Measurements from ENCODE around the gene ABI3BP. TPM values are rescaled to one million over a fixed set of nuclear protein-coding genes. Genes with fewer than 3 reads are reported as not detected.

The ABI3BP gene
- total RNA-seq, 1 experiment from 2014 or later = 0.63 TPM

DNA sequence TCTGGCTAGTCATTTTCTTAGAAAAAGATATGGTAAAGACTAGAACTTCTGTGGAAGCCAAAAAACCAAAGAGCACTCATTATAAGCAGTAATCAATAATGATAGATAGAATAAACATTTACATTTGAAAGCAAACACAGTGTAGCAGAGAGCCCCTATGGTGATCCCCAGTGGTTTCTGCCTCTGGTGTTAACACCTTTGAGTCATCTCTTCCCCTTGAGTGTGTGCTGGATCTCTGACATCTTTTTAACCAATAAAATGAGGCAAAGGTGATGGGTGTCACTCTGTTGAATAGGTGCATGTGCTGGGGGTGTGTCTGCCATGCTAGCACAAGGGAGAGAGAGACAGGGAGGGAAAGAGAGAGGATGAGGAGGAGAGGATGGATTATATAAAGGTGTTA, 162.3 kb downstream of the ABI3BP start:
- no peaks in the 10 kb centered on the region for H3K4me1 ChIP-seq
- H3K36me3 ChIP-seq = no peaks in the 10 kb centered on the region
- no peaks in the 10 kb centered on the region for H3K9me3 ChIP-seq (replicated peaks)
- H3K4me3 ChIP-seq = no peak overlapping the region
- H3K27ac ChIP-seq = no peak overlapping the region
- no peak for DNase-seq
- H3K27me3 ChIP-seq = no peaks in the 10 kb centered on the region

DNA sequence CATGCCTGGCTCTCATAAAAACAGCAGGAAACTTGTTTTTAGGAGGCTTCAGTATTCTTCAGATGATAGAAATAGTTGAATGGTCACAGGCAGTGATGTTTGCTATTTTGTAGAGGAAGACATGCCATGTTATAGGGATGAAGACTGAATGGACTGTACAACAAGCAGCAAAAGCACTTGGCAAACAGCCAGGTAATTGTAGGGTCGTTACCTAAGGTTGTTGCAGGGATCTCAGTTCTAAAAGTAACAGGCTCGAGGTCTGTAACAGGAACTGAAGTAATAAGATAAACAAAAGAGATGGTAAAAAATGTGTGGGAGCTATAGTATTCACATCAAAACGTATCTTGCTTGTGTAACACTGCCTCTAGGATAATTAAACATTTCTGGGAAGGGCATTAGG, 167.6 kb downstream of the ABI3BP start:
- H3K27ac ChIP-seq = no peak overlapping the region
- H3K4me3 ChIP-seq = no peak overlapping the region
- no peaks in the 10 kb centered on the region for H3K4me1 ChIP-seq
- 0 out of 2 replicates have a peak, but pooled peaks cover 5% of the 10 kb centered on the region for H3K9me3 ChIP-seq (replicated peaks)
- peak; percentile 9 to 31 for DNase-seq
- H3K27me3 ChIP-seq = no peaks in the 10 kb centered on the region
- no peaks in the 10 kb centered on the region for H3K36me3 ChIP-seq

DNA sequence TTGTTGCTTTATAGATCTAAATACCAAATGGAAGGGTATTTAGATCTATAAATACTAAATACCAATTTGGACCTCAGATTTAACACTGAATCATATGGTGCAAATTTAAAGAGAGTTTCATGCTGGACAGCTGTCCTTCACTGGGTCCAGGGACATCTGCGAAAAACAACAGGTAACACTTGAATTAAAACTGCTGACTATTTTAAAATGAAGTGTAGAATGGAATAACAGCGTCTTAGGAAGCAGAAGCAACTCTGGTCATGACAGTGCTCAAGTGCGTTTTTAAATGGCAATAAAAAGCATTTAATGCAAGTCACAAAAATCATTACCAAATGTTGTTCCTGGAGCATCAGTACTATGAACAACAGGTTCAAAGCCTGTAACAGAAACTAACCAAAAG, 177.6 kb downstream of the ABI3BP start:
- Histone ChIP-seq H3K4me3 (no peak overlapping the region), H3K27ac (no peak overlapping the region), H3K4me1 (no peaks in the 10 kb centered on the region), H3K36me3 (no peaks in the 10 kb centered on the region), H3K9me3 (replicated peaks) (no peaks in the 10 kb centered on the region), H3K27me3 (no peaks in the 10 kb centered on the region)
- no peak for DNase-seq

- H3K9me3 ChIP-seq (replicated peaks) = no peaks in the 10 kb centered on the region
- H3K27me3 ChIP-seq = no peaks in the 10 kb centered on the region
- H3K27ac ChIP-seq = no peak overlapping the region
- no peaks in the 10 kb centered on the region for H3K4me1 ChIP-seq
- H3K36me3 ChIP-seq = no peaks in the 10 kb centered on the region
- no peak for DNase-seq
- no peak overlapping the region for H3K4me3 ChIP-seq
Observed at GRCh38 chr3:100813828-100814227, 179.4 kb downstream of the ABI3BP start.

DNA sequence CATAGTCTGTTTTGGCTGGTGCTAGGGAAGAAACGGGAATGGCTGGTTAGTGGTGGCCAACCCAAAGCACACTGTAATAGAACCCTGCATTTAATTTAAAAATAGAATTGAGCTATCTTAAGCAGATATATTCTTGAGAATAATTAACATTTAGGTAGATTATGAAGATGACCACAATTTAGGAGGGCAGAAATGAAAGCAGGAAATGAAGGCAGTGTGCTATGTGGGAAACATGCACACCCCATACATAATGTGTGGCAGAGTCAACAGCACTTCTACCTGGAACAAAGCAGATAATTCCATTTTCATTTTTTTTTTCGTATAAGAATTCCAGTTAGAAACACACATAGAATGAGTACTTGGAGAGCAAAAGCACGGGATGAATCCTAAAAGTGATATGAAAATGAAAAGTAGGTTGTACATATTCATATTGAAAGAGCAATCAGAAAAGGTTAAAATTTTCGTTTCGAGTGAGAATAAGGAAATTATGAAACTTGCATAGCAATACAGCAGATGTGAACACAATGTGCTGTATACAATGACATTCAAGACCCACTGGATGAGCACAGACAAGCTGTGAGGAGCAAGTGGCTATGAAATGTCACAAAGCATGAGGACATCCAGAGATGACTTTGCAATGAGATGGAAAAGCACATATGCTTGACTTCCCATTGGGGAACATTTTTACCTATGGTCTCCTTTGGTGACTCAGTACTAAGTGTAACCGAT, 181.3 kb downstream of the ABI3BP start:
- Histone ChIP-seq H3K36me3 (no peaks in the 10 kb centered on the region), H3K27me3 (no peaks in the 10 kb centered on the region), H3K4me3 (no peak overlapping the region), H3K27ac (no peak overlapping the region), H3K4me1 (no peaks in the 10 kb centered on the region), H3K9me3 (replicated peaks) (no peaks in the 10 kb centered on the region)
- no peak for DNase-seq

DNA sequence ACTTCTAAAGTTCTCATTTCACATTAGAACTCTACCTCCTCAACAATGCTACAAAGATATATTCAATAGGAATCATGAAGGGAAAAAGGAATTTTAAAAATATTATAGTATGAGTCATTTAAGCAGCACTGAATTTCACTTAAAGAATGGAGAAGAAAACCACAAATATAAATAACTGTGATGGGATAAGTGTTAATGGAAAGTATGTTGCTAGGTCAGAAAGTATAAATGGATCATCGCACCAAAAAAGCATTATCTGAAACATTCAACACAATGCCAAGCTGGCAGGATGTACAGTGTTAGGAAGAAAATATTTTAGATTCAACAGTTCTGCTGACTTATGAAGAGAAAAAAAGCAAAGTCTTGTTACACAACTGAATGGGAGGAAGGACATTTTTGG, 182.6 kb downstream of the ABI3BP start:
- Histone ChIP-seq H3K4me1 (no peaks in the 10 kb centered on the region), H3K36me3 (no peaks in the 10 kb centered on the region), H3K9me3 (replicated peaks) (no peaks in the 10 kb centered on the region), H3K4me3 (no peak overlapping the region), H3K27me3 (no peaks in the 10 kb centered on the region), H3K27ac (no peak overlapping the region)
- DNase-seq = no peak

DNA sequence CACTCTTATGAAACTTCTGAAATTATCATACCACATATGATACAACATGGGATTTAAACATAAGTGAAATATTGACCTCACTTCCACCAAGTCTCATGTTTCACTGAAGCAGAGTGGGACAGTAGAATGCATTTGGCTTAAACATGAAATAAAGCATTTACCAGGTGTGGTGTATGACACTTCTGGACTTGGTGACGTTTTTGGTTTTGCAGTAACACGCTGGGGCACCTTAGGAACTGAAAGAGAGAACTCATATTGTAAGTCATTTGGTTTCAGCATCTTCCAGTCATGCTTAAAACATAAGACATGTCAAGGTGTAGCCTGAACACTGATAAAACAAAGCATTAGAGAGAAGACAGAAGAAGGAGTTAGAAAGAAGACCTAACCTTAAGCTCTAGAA, 188.6 kb downstream of the ABI3BP start:
- H3K4me3 ChIP-seq = no peak overlapping the region
- no peak for DNase-seq
- H3K27ac ChIP-seq = no peak overlapping the region
- no peaks in the 10 kb centered on the region for H3K36me3 ChIP-seq
- no peaks in the 10 kb centered on the region for H3K4me1 ChIP-seq
- no peaks in the 10 kb centered on the region for H3K27me3 ChIP-seq
- peaks cover 12% of the 10 kb centered on the region for H3K9me3 ChIP-seq (replicated peaks)

GRCh38 chr3:100803711-100804110, 189.5 kb downstream of the ABI3BP start:
- no peak for DNase-seq
- Histone ChIP-seq H3K4me1 (peaks cover under 1% of the 10 kb centered on the region), H3K9me3 (replicated peaks) (peaks cover 12% of the 10 kb centered on the region), H3K4me3 (no peak overlapping the region), H3K27ac (no peak overlapping the region), H3K36me3 (no peaks in the 10 kb centered on the region), H3K27me3 (no peaks in the 10 kb centered on the region)

- DNase-seq = peak; percentile 11 to 28
- Histone ChIP-seq H3K27ac (no peak overlapping the region), H3K4me3 (no peak overlapping the region), H3K36me3 (no peaks in the 10 kb centered on the region), H3K9me3 (replicated peaks) (peaks cover 12% of the 10 kb centered on the region), H3K27me3 (no peaks in the 10 kb centered on the region), H3K4me1 (peaks cover 15% of the 10 kb centered on the region)
Observed at GRCh38 chr3:100802126-100802525, 191.1 kb downstream of the ABI3BP start.

- H3K27ac ChIP-seq = peak overlapping the region; percentile 39
- H3K9me3 ChIP-seq (replicated peaks) = no peaks in the 10 kb centered on the region; the same call in 1 of the 2 replicates
- H3K4me3 ChIP-seq = no peak overlapping the region
- no peaks in the 10 kb centered on the region for H3K27me3 ChIP-seq
- H3K36me3 ChIP-seq = no peaks in the 10 kb centered on the region
- peak in 1 of 2 experiments; percentile 71 for DNase-seq
- peaks cover 22% of the 10 kb centered on the region for H3K4me1 ChIP-seq
Observed at GRCh38 chr3:100798012-100798411, 195.2 kb downstream of the ABI3BP start.

DNA sequence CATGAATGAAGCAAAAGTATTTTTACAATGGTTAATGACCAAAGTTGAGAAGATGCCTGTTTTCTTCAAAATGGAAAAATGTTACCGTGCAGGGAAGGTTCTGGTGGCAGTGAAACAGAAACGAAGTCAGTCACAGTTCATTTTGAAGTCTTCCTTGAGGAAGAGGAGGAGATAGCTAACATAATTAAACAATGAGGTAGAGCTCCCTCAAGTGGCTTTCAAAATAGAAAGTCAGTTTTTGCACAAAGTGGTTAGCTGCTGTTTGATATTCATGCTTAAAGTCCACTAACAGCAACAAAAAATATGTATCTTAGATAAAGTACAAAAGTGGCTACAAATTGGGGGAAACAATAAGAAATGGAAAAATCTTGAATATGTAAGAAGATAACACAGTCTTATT, 196.7 kb downstream of the ABI3BP start:
- Histone ChIP-seq H3K4me3 (no peak overlapping the region), H3K27ac (no peak overlapping the region), H3K4me1 (peaks cover 22% of the 10 kb centered on the region), H3K27me3 (no peaks in the 10 kb centered on the region), H3K36me3 (no peaks in the 10 kb centered on the region), H3K9me3 (replicated peaks) (no peaks in the 10 kb centered on the region; the same call in 1 of the 2 replicates)
- DNase-seq = peak in 1 of 2 experiments; percentile 29

GRCh38 chr3:100789579-100789978, 203.6 kb downstream of the ABI3BP start:
- Histone ChIP-seq H3K27ac (no peak overlapping the region), H3K4me1 (0 out of 2 replicates have a peak, but pooled peaks cover 4% of the 10 kb centered on the region), H3K9me3 (replicated peaks) (peaks cover 1% of the 10 kb centered on the region; the same call in 1 of the 2 replicates), H3K36me3 (no peaks in the 10 kb centered on the region), H3K4me3 (no peak overlapping the region), H3K27me3 (no peaks in the 10 kb centered on the region)
- DNase-seq = no peak

DNA sequence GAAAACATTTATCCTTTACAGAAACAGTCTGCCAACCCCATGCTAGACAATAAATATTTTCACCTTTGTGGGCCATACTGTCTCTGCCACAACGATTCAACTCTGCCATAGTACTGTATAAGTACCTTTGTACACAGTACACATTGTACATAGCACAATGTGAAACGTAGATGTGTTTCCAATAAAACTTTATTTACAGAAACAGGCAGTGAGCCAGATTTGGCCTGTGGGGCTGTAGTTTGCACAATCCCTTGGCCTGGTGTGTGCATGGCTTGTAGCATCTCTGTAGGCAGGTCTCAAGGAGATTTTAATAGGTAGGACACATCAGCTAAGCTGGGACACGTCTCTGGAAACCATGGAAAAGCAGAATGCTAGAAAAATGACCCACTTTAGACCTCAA, 209.6 kb downstream of the ABI3BP start:
- Histone ChIP-seq H3K4me1 (peaks cover 41% of the 10 kb centered on the region), H3K4me3 (no peak overlapping the region), H3K27me3 (no peaks in the 10 kb centered on the region), H3K36me3 (no peaks in the 10 kb centered on the region), H3K27ac (no peak overlapping the region), H3K9me3 (replicated peaks) (peaks cover 6% of the 10 kb centered on the region; the same call in 1 of the 2 replicates)
- DNase-seq = no peak

- Histone ChIP-seq H3K9me3 (replicated peaks) (peaks cover 6% of the 10 kb centered on the region; the same call in 1 of the 2 replicates), H3K36me3 (no peaks in the 10 kb centered on the region), H3K27me3 (no peaks in the 10 kb centered on the region), H3K27ac (peak overlapping the region; percentile 10; the same call in 1 of the 2 replicates), H3K4me1 (peaks cover 41% of the 10 kb centered on the region), H3K4me3 (no peak overlapping the region)
- DNase-seq = peak; percentile 65 to 81
Observed at GRCh38 chr3:100782906-100783305, 210.3 kb downstream of the ABI3BP start.

DNA sequence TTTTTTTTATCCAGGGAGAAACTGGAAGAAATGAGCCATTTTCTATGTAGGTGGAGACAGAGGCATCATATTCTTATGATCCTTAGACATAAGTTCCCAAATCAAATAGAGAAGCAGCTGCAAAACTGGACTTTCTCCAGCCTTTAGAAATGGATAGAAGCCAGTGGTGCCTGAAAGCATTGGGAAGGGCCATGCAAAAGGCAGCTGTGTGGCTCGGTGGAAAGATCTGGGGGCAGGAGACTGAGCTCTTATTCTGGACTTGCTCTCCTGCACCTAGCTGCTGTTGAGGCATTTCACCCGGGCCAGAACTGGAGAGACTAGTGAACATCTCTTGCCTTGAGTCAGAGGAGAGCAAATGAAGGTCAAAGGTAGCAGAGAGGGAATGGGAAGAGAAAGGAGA, 210.9 kb downstream of the ABI3BP start:
- H3K27ac ChIP-seq = peak overlapping the region; percentile 10; the same call in 1 of the 2 replicates
- no peak overlapping the region for H3K4me3 ChIP-seq
- DNase-seq = peak; percentile 35 to 66
- no peaks in the 10 kb centered on the region for H3K36me3 ChIP-seq
- H3K9me3 ChIP-seq (replicated peaks) = peaks cover 6% of the 10 kb centered on the region; the same call in 1 of the 2 replicates
- H3K27me3 ChIP-seq = no peaks in the 10 kb centered on the region
- peaks cover 41% of the 10 kb centered on the region for H3K4me1 ChIP-seq

GRCh38 chr3:100781301-100781700, 211.9 kb downstream of the ABI3BP start:
- Histone ChIP-seq H3K4me3 (no peak overlapping the region), H3K36me3 (no peaks in the 10 kb centered on the region), H3K27me3 (no peaks in the 10 kb centered on the region), H3K4me1 (peaks cover 41% of the 10 kb centered on the region), H3K9me3 (replicated peaks) (peaks cover 6% of the 10 kb centered on the region; the same call in 1 of the 2 replicates), H3K27ac (no peak overlapping the region)
- DNase-seq = no peak

All from SJCRH30 (cell line).